Left renal pelvis (tissue), 4 donors: ENCODE results near the gene CBARP. TPM values are rescaled to one million over a fixed set of nuclear protein-coding genes. Genes with fewer than 3 reads are reported as not detected.
"Not testable (repeated sequence)": the region's sequence is repeated elsewhere in the genome, so short reads cannot be mapped to it uniquely, and the experiment has no call there.

ENCODE experiments used
- DNase-seq, 4 donors: peaks; one replicate each; pipeline ENCODE4 v3.0.0-alpha.2; 2013; ENCODE audit warnings: low read depth in 4 of 4, low spot score in 3 of 4
- polyA plus RNA-seq, 4 donors: library from polyadenylated mRNA; unstranded; fragments of 120-200 nt; gene quantifications; one replicate each; pipeline ENCODE4 v1.2.1, GENCODE V29; 2013; ENCODE audit not compliant: insufficient read length in 4 of 4

The CBARP gene
- polyA plus RNA-seq, 4 donors = 1.4 to 3.5 (median 1.9) TPM

GRCh38 chr19:1218751-1219567 is 18.8 kb downstream of the CBARP start:
- DNase-seq = no peak

GRCh38 chr19:1217366-1217765 is 20.4 kb downstream of the CBARP start:
- DNase-seq = no peak

- no peak for DNase-seq
These were observed 21.0 kb downstream of the CBARP start for GRCh38 chr19:1216756-1217155.

- DNase-seq = no peak
These were observed 22.7 kb downstream of the CBARP start for GRCh38 chr19:1214862-1215731.

- DNase-seq = no peak
These were observed 23.4 kb downstream of the CBARP start for GRCh38 chr19:1214299-1214861.

GRCh38 chr19:1213391-1214286 is 24.2 kb downstream of the CBARP start:
- no peak for DNase-seq

- no peak for DNase-seq
These were observed 26.1 kb downstream of the CBARP start for GRCh38 chr19:1211494-1212234.

GRCh38 chr19:1210227-1210538 is 27.6 kb downstream of the CBARP start:
- DNase-seq = no peak

GRCh38 chr19:1208830-1209229 is 29.0 kb downstream of the CBARP start:
- DNase-seq = not testable (repeated sequence)

GRCh38 chr19:1206864-1207450 is 30.8 kb downstream of the CBARP start:
- DNase-seq = no peak

GRCh38 chr19:1206150-1206863 is 31.5 kb downstream of the CBARP start:
- no peak for DNase-seq

GRCh38 chr19:1205114-1206099 is 32.4 kb downstream of the CBARP start, which contains the start of gene STK11:
Gene STK11, plus strand, starts transcription at chr19:1205778. Its CDS starts 1,136 bp downstream, at chr19:1206914.
- peak; percentile 87 to 93 (median 90) for DNase-seq

- not testable (repeated sequence) for DNase-seq
These were observed 37.2 kb downstream of the CBARP start for GRCh38 chr19:1200614-1201013.

- no peak for DNase-seq
These were observed 38.3 kb downstream of the CBARP start for GRCh38 chr19:1199531-1199930.

- no peak for DNase-seq
These were observed 48.4 kb downstream of the CBARP start for GRCh38 chr19:1189419-1189818.

- no peak for DNase-seq
These were observed 54.1 kb downstream of the CBARP start for GRCh38 chr19:1183543-1184172.

- no peak for DNase-seq
These were observed 55.1 kb downstream of the CBARP start for GRCh38 chr19:1182727-1183126.
